ENCODE data around the gene TBATA. TPM values are rescaled to one million over a fixed set of nuclear protein-coding genes. Genes with fewer than 3 reads are reported as not detected.

TBATA gene
- polyA plus RNA-seq, 1 of the 3 experiments (the other 2 are of a cell fraction): not detected

DNA sequence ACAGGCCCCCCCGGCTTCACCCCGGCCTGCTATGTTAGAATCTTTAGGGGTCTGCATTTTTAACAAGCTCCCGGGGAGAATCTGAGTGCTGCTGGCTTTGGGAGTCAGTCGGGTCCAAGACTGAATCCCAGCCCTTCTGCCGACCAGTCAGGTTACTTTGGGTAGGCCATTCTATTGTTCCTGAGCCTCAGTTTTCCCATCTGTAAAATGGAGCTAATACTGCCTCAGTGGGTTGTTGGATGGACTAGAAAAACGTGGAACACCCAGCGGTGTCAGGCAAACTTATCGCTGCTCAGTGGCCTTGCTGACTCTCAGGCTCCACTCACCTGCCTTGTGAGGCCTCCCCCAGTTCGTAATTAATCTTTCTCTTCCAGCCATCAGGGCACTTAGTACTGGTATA is 11.7 kb downstream of the TBATA start:
- CTCF ChIA-PET: interaction anchor here (1.1 to 2.5 kb wide), 2 partner anchors 14 to 224 kb away, joined by 3 to 11 read pairs; no protein-coding TSS in a partner anchor
- no peaks in the 10 kb centered on the region for H3K79me2 ChIP-seq (ENCODE audit: insufficient read depth)
- no peaks in the 10 kb centered on the region for H4K20me1 ChIP-seq (ENCODE audit: insufficient read depth)
- H3K9ac ChIP-seq: no peak overlapping the region
- no peaks in the 10 kb centered on the region for H3K36me3 ChIP-seq (replicated peaks in 1 of 2; ENCODE audit: control insufficient read depth in 1 of 2, insufficient read depth in 2 of 2, low read length in 1 of 2)
- no peak overlapping the region for H2AFZ ChIP-seq (ENCODE audit: low read depth)
- no peak for DNase-seq
- WGBS (ENCODE audit: low lambda C conversion rate): 59% methylated on average over 5 of the region's 9 CpGs
- H3K4me1 ChIP-seq (ENCODE audit: control insufficient read depth in 1 of 2, insufficient read depth in 2 of 2, low read depth in 1 of 2, low read length in 1 of 2): peaks cover 0 to under 1% of the 10 kb centered on the region in 2 experiments; a peak in 1 of 4 replicates
- H3K27ac ChIP-seq (ENCODE audit: low read depth in 2 of 2, low read length in 1 of 2): no peak overlapping the region
- H3K4me3 ChIP-seq (ENCODE audit: low read depth in 2 of 2, low read length in 1 of 2): no peak overlapping the region
- H3F3A ChIP-seq (replicated peaks; ENCODE audit: insufficient read depth): no peaks in the 10 kb centered on the region
- TF ChIP-seq FOXJ3 (CRISPR knock-in tag; IDR thresholded peaks at IDR 0.05): no peak
- no peak for TF ChIP-seq NFIC (IDR thresholded peaks at IDR 0.05; ENCODE audit: borderline replicate concordance)
- no peaks in the 10 kb centered on the region for H3K9me2 ChIP-seq
- POLR2A ChIA-PET: no interaction called here
- H3K27me3 ChIP-seq (ENCODE audit: insufficient read depth): no peaks in the 10 kb centered on the region; the same call in 1 of the 2 replicates
- H3K9me3 ChIP-seq: no peaks in the 10 kb centered on the region
- no peak overlapping the region for H3K4me2 ChIP-seq

DNA sequence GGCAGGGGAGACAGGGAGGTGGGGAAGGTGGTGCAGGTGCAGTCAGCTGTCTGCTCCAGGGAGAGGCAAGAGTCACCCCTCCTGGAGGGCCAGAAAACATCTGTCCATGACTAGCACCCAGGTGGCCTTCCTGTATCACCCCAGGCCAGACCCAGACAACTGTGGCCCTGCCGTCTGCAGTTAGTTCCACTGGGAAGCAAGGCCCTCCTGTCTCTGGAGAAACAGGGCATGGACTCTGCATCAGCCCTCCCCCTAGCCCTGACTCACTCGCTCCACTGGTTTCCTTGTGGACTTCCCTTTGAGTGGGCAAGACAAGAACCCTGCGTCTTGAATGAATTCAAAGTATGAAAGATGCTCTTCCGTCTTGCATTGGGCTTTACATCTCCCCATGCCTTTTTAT is 12.6 kb downstream of the TBATA start:
- H2AFZ ChIP-seq (ENCODE audit: low read depth): no peak overlapping the region
- no peak overlapping the region for H3K4me2 ChIP-seq
- ChIA-PET CTCF (interaction anchor here (2.5 kb wide), 1 partner anchor 14 kb away, joined by 11 read pairs; no protein-coding TSS in a partner anchor), POLR2A (no interaction called here)
- 75% methylated on average over 4 of the region's 4 CpGs for WGBS (ENCODE audit: low lambda C conversion rate)
- no peaks in the 10 kb centered on the region for H3K9me3 ChIP-seq
- no peaks in the 10 kb centered on the region for H4K20me1 ChIP-seq (ENCODE audit: insufficient read depth)
- DNase-seq: peak; percentile 10
- H3K27ac ChIP-seq (ENCODE audit: low read depth in 2 of 2, low read length in 1 of 2): no peak overlapping the region
- H3K4me1 ChIP-seq (ENCODE audit: control insufficient read depth in 1 of 2, insufficient read depth in 2 of 2, low read depth in 1 of 2, low read length in 1 of 2): no peaks in the 10 kb centered on the region; a peak in 1 of 4 replicates
- TF ChIP-seq, protein P1, sequence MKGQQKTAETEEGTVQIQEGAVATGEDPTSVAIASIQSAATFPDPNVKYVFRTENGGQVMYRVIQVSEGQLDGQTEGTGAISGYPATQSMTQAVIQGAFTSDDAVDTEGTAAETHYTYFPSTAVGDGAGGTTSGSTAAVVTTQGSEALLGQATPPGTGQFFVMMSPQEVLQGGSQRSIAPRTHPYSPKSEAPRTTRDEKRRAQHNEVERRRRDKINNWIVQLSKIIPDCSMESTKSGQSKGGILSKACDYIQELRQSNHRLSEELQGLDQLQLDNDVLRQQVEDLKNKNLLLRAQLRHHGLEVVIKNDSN (IDR thresholded peaks at IDR 0.05; ENCODE audit: borderline replicate concordance, low read depth): no peak
- TF ChIP-seq, protein P2, sequence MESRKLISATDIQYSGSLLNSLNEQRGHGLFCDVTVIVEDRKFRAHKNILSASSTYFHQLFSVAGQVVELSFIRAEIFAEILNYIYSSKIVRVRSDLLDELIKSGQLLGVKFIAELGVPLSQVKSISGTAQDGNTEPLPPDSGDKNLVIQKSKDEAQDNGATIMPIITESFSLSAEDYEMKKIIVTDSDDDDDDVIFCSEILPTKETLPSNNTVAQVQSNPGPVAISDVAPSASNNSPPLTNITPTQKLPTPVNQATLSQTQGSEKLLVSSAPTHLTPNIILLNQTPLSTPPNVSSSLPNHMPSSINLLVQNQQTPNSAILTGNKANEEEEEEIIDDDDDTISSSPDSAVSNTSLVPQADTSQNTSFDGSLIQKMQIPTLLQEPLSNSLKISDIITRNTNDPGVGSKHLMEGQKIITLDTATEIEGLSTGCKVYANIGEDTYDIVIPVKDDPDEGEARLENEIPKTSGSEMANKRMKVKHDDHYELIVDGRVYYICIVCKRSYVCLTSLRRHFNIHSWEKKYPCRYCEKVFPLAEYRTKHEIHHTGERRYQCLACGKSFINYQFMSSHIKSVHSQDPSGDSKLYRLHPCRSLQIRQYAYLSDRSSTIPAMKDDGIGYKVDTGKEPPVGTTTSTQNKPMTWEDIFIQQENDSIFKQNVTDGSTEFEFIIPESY (IDR thresholded peaks at IDR 0.05; ENCODE audit: borderline replicate concordance, low read depth): no peak
- TF ChIP-seq FOXJ3 (CRISPR knock-in tag; IDR thresholded peaks at IDR 0.05): no peak
- no peak for TF ChIP-seq RCOR1 (IDR thresholded peaks at IDR 0.05; ENCODE audit: low read length)
- TF ChIP-seq NRF1 (IDR thresholded peaks at IDR 0.05; ENCODE audit: low read depth, low read length): no peak
- no peak for TF ChIP-seq FOSL2 (IDR thresholded peaks at IDR 0.05; ENCODE audit: borderline replicate concordance, low read depth)
- no peak for TF ChIP-seq CHD2 (IDR thresholded peaks at IDR 0.05; ENCODE audit: low read length, partially characterized antibody)
- no peak for TF ChIP-seq MAX (IDR thresholded peaks at IDR 0.05; ENCODE audit: low read depth)
- TF ChIP-seq, protein P3, sequence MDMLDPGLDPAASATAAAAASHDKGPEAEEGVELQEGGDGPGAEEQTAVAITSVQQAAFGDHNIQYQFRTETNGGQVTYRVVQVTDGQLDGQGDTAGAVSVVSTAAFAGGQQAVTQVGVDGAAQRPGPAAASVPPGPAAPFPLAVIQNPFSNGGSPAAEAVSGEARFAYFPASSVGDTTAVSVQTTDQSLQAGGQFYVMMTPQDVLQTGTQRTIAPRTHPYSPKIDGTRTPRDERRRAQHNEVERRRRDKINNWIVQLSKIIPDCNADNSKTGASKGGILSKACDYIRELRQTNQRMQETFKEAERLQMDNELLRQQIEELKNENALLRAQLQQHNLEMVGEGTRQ (IDR thresholded peaks at IDR 0.05; ENCODE audit: borderline replicate concordance, low read depth, low read length): no peak
- no peak for TF ChIP-seq REST (IDR thresholded peaks at IDR 0.05; ENCODE audit: low read depth, low read length)
- H3K27me3 ChIP-seq (ENCODE audit: insufficient read depth): no peaks in the 10 kb centered on the region; the same call in 1 of the 2 replicates
- no peak overlapping the region for H3K9ac ChIP-seq
- no peaks in the 10 kb centered on the region for H3K79me2 ChIP-seq (ENCODE audit: insufficient read depth)
- no peaks in the 10 kb centered on the region for H3K36me3 ChIP-seq (replicated peaks in 1 of 2; ENCODE audit: control insufficient read depth in 1 of 2, insufficient read depth in 2 of 2, low read length in 1 of 2)
- no peaks in the 10 kb centered on the region for H3K9me2 ChIP-seq
- H3K4me3 ChIP-seq (ENCODE audit: low read depth in 2 of 2, low read length in 1 of 2): no peak overlapping the region
- H3F3A ChIP-seq (replicated peaks; ENCODE audit: insufficient read depth): no peaks in the 10 kb centered on the region
